KMS-11 (cell line): ENCODE results near the gene ARID1B.

Experiments
- H2AFZ ChIP-seq: fragments of 200-600 bp; sonication (generic); 2 replicates; pipeline ENCODE4 v1.6.1; 2016; ENCODE audit warnings: antibody characterized with exemption, mixed run types, low read depth
- H3K27ac ChIP-seq: fragments of 200-600 bp; sonication (generic); 2 replicates; pipeline ENCODE4 v1.6.1; 2016; ENCODE audit warnings: mild to moderate bottlenecking, mixed run types
- H3K27me3 ChIP-seq: fragments of 200-600 bp; sonication (generic); 2 replicates; pipeline ENCODE4 v1.6.1; 2017; ENCODE audit warnings: mild to moderate bottlenecking, low read depth, mixed run types, moderate library complexity; ENCODE audit not compliant: insufficient read depth
- H3K36me3 ChIP-seq: fragments of 200-600 bp; sonication (generic); 2 replicates; pipeline ENCODE4 v1.6.1; 2017; ENCODE audit warnings: mild to moderate bottlenecking, mixed run types; ENCODE audit not compliant: insufficient read depth
- H3K4me1 ChIP-seq: fragments of 200-600 bp; sonication (generic); 2 replicates; pipeline ENCODE4 v1.6.1; 2016; ENCODE audit warnings: mild to moderate bottlenecking, low read depth, mixed run types; ENCODE audit not compliant: poor library complexity, severe bottlenecking
- H3K4me2 ChIP-seq: fragments of 200-600 bp; sonication (generic); 2 replicates; pipeline ENCODE4 v1.7.0; 2016; ENCODE audit warnings: mild to moderate bottlenecking, mixed run types
- H3K4me3 ChIP-seq: fragments of 200-600 bp; sonication (generic); IDR thresholded peaks from 2 replicates; pipeline ENCODE4 v1.6.1; 2017; ENCODE audit warnings: low read depth, low read length, mixed read lengths; ENCODE audit not compliant: insufficient read depth
- H3K79me2 ChIP-seq: fragments of 200-600 bp; sonication (generic); 2 replicates; pipeline ENCODE4 v1.6.1; 2016; ENCODE audit warnings: low read depth, mixed run types; ENCODE audit not compliant: insufficient read depth
- H3K9ac ChIP-seq: fragments of 200-600 bp; sonication (generic); 2 replicates; pipeline ENCODE4 v1.6.1; 2016; ENCODE audit warnings: mild to moderate bottlenecking, mixed run types
- H4K20me1 ChIP-seq: fragments of 200-600 bp; sonication (generic); 2 replicates; pipeline ENCODE4 v1.6.1; 2016; ENCODE audit warnings: mild to moderate bottlenecking, mixed run types; ENCODE audit not compliant: insufficient read depth
- CTCF ChIP-seq: fragments of 200-600 bp; sonication (generic); conservative IDR thresholded peaks from 2 replicates; pipeline ENCODE4 v1.6.1; 2017; ENCODE audit warnings: low read depth, mild to moderate bottlenecking, antibody characterized with exemption, low read length, moderate library complexity, mixed read lengths

ARID1B gene

DNA sequence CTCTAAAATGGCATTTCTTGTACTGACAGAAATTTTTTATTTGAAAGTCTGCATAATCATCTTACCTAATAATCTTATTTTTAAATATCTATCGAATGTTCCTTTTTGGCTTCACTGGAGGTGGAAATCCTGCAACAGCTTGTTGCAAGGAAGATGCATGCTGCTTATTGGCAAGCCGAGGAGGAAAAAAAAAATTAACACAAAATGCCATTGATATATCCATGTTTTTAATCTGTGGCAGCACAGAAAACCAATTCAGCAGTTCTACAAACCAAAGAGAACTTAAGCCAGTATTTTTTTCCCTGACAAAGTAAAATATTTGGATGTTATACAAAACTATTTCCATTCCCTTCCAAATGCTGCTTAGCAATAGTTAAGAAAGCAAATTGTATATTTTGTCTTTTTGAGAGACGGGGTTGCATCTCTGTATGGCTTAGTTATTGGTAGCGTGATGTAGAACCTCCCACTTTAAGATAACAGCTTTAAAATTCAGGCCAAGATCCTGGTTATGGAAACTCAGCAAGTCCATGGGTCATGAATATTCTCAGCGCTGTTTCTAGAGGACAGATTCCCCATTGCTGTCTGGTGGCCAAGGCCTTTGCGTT lies 314.8 kb downstream of the ARID1B start:
- no peaks in the 10 kb centered on the region; the same call in 1 of the 2 replicates for H3K79me2 ChIP-seq
- 0 out of 2 replicates have a peak, but pooled peaks cover 3% of the 10 kb centered on the region for H3K36me3 ChIP-seq
- H3K4me3 ChIP-seq, result no peak overlapping the region
- H3K27ac ChIP-seq, result no peak overlapping the region
- H3K4me2 ChIP-seq, result no peak overlapping the region
- no peaks in the 10 kb centered on the region for H4K20me1 ChIP-seq
- H3K9ac ChIP-seq, result no peak overlapping the region
- no peaks in the 10 kb centered on the region for H3K27me3 ChIP-seq
- no peaks in the 10 kb centered on the region for H3K4me1 ChIP-seq
- no peak overlapping the region for H2AFZ ChIP-seq
- TF ChIP-seq CTCF, result no peak

GRCh38 chr6:157092736-157093135 lies 315.6 kb downstream of the ARID1B start:
- Histone ChIP-seq H3K27ac (no peak overlapping the region), H3K27me3 (no peaks in the 10 kb centered on the region), H3K4me1 (no peaks in the 10 kb centered on the region), H3K4me3 (no peak overlapping the region), H3K79me2 (no peaks in the 10 kb centered on the region; the same call in 1 of the 2 replicates), H4K20me1 (no peaks in the 10 kb centered on the region), H2AFZ (no peak overlapping the region), H3K4me2 (no peak overlapping the region), H3K9ac (no peak overlapping the region), H3K36me3 (0 out of 2 replicates have a peak, but pooled peaks cover 3% of the 10 kb centered on the region)
- no peak for TF ChIP-seq CTCF

DNA sequence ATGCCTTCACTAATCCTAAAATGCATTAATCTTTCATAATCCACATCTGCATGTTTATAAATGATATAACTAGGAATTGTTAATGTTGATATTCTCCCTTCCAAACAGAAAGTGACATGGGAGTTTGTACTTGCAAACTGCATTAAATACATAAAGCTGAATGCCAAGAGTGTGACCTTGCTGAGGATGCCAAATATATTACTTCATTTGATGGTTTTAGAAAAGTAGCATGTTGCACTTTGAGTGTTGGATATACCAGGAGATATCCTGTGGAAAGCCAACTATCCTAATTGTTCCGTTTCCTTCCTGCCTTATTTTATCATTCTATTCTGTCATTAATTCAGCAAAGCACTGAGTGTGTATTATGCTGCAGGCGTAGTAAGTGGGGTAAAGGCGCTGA lies 316.4 kb downstream of the ARID1B start:
- H3K36me3 ChIP-seq, result 0 out of 2 replicates have a peak, but pooled peaks cover 3% of the 10 kb centered on the region
- no peak overlapping the region for H2AFZ ChIP-seq
- no peaks in the 10 kb centered on the region for H4K20me1 ChIP-seq
- H3K4me2 ChIP-seq, result no peak overlapping the region
- H3K27ac ChIP-seq, result no peak overlapping the region
- no peaks in the 10 kb centered on the region for H3K4me1 ChIP-seq
- TF ChIP-seq CTCF, result no peak
- no peaks in the 10 kb centered on the region for H3K27me3 ChIP-seq
- H3K9ac ChIP-seq, result no peak overlapping the region
- H3K79me2 ChIP-seq, result no peaks in the 10 kb centered on the region; the same call in 1 of the 2 replicates
- H3K4me3 ChIP-seq, result no peak overlapping the region

- Histone ChIP-seq H3K4me1 (no peaks in the 10 kb centered on the region), H3K27ac (no peak overlapping the region), H3K4me2 (no peak overlapping the region), H4K20me1 (no peaks in the 10 kb centered on the region), H3K79me2 (no peaks in the 10 kb centered on the region; the same call in 1 of the 2 replicates), H3K4me3 (no peak overlapping the region), H3K9ac (no peak overlapping the region), H2AFZ (no peak overlapping the region), H3K36me3 (no peaks in the 10 kb centered on the region), H3K27me3 (no peaks in the 10 kb centered on the region)
- TF ChIP-seq CTCF, result no peak
These were observed 316.9 kb downstream of the ARID1B start for GRCh38 chr6:157094038-157094437.
